Stimulated activated CD4-positive, alpha-beta T cell treated with anti-CD3 and anti-CD28 coated beads, TNF-alpha, amount 100 ng/mL, for 1 hour (primary cell): ENCODE measurements around the gene ZFP3.
"Not testable (repeated sequence)": the region's sequence is repeated elsewhere in the genome, so short reads cannot be mapped to it uniquely, and the experiment has no call there.

ENCODE experiments used
- DNase-seq, 3 donors: peaks; one replicate each; pipeline ENCODE4 v3.0.0-alpha.2; 2020; ENCODE audit warnings: low read depth in 3 of 3, low spot score in 1 of 3

The ZFP3 gene

GRCh38 chr17:5124125-5124760 lies 46.0 kb downstream of the ZFP3 start:
- DNase-seq, result not testable (repeated sequence)

GRCh38 chr17:5124896-5125295 lies 46.6 kb downstream of the ZFP3 start:
- DNase-seq, result not testable (repeated sequence)

DNA sequence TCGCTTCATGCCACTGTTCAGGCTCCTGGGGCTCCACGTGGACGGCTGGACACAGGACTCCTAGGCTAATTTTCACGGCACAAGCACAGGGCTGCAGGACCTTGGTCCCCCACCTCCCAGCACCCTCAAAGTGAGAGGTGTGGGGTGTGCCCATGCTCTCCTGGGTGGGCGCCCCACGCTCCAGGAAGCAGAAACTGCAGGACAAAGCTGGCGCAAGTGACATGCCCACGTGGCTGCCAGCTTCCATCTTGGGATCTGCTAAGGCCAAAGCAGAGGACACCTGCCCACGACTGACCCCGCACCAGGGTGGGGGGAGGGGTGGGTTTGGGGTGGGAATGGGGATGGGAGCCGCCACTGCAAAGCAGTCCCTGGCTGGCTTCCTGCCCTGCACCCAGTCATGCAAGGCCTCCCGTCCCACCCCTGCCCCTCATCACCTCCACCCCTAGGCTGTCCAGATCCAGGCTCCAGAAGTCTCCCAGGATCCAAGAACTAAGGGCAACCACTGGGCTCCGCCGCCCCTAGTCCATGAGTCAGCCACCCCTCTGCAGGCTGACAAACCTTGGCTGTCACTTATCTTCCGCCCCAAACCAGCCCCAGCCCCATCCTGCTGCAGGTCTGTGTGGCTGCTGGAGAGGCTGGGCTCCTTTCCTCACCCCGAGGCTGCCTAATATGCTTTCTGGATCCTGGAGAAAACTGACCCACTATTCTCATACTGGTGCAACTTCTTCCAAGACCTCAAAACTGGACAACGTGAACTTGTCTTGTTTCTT lies 48.6 kb downstream of the ZFP3 start:
- DNase-seq, result no peak

DNA sequence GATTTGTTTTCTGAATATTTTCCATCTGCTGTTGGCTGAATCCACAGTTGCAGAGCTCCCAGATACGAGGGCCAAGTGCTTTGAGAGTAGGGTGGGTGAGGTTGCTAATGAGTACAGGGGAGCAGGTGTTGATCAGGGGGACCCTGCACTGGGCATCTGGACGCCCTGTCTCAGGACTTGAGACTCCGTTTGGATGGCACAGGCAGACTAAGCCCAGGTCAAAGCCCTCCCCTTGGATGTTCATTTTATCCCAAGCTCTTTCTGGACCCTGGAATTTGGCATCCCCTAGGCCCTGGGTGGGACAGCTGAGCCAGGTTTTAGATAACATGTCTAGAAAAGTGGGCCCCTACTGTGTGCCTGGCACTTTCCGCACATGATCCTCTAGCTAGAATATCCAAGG lies 49.6 kb downstream of the ZFP3 start:
- no peak for DNase-seq

GRCh38 chr17:5128387-5128786 lies 50.1 kb downstream of the ZFP3 start:
- DNase-seq, result not testable (repeated sequence)

GRCh38 chr17:5128905-5129535 lies 50.8 kb downstream of the ZFP3 start:
- DNase-seq, result no peak

DNA sequence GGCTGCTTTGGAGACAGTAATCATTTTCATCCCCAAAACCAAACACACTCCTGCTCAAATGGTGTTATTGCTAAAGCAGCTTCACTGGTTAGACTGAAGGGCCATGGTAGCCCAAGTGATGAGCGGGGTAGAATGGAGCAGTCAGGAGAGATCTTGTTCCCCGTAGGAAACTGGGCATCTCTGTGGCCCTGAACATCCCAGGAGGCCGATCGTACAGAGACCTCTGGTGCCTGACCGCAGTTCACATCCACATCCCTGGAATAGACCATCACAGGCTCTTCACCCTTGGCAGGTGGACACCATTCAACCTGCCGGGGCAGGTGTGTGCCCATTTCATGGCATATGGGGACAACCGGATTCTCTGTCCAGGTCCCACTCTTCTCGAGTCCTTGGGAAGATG lies 51.5 kb downstream of the ZFP3 start:
- not testable (repeated sequence) for DNase-seq

DNA sequence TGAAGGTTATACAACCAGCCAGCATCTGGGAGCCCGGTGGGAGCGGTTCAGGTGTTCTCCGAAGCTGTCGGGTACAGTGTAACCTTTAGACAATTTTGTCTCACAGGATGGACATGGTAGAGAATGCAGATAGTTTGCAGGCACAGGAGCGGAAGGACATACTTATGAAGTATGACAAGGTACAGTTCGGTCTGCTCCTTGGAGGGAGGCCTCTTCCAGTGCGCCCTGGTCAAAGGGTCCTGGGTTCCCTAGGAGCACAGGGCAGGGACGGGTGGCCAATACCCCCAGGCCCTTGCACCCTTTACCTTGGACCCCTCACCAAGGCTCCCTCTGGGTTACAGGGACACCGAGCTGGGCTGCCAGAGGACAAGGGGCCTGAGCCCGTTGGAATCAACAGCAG lies 52.0 kb downstream of the ZFP3 start:
- DNase-seq, result not testable (repeated sequence)

GRCh38 chr17:5130687-5131086 lies 52.4 kb downstream of the ZFP3 start:
- DNase-seq, result not testable (repeated sequence)

- no peak for DNase-seq
Measured at GRCh38 chr17:5131146-5131715, 53.0 kb downstream of the ZFP3 start.

GRCh38 chr17:5131799-5132502 lies 53.7 kb downstream of the ZFP3 start:
- DNase-seq, result not testable (repeated sequence)

DNA sequence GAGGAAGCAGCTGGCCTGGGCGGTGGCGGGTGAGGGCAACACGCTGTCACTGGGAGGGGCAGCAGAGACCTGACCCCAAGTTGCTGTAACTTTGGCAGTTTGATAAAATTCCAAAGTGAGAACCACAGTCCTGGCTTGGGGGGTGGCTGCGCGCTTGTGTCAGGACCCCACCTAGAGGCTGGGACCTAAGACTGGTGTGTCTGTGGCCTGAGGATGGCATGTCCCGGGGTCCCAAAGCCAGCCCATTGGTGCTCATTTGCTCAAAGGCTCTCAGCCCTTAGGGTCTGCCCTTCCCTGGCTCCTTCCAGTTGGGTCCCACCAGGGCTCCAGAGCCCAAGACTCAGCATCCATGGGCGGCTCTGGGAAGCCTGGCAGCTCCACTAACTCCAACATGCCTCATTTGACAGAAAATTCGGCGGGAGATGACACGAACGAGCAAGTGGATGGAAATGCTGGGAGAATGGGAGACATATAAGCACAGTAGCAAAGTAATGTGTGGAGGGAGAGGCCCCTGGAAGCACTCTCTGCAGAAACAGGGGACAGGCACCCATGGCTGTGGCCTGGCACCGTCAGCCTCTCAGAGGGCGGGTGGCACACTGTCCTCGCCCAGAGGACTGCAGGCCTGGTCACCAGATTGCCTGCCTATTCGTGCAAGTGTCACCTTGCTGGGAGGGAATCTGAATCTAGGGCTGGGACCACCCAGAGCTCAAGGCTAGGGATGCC lies 54.4 kb downstream of the ZFP3 start:
- not testable (repeated sequence) for DNase-seq

DNA sequence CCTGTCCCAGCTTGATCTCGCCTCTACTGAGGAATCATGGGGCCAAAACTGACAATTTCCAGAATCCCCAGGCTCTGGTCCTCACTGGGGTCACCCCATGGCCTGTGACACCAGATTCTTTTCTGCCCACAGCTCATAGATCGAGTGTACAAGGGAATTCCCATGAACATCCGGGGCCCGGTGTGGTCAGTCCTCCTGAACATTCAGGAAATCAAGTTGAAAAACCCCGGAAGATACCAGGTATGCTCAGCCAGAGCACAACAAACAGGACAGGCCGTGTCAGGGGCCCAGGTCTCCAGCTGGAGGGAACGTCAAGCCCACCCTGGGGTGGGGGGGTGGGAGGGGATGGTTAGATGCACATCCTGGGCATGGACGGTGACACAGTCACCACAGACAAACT lies 55.0 kb downstream of the ZFP3 start:
- no peak for DNase-seq

GRCh38 chr17:5133961-5134360 lies 55.7 kb downstream of the ZFP3 start:
- DNase-seq, result not testable (repeated sequence)

GRCh38 chr17:5134571-5134970 lies 56.3 kb downstream of the ZFP3 start:
- not testable (repeated sequence) for DNase-seq

DNA sequence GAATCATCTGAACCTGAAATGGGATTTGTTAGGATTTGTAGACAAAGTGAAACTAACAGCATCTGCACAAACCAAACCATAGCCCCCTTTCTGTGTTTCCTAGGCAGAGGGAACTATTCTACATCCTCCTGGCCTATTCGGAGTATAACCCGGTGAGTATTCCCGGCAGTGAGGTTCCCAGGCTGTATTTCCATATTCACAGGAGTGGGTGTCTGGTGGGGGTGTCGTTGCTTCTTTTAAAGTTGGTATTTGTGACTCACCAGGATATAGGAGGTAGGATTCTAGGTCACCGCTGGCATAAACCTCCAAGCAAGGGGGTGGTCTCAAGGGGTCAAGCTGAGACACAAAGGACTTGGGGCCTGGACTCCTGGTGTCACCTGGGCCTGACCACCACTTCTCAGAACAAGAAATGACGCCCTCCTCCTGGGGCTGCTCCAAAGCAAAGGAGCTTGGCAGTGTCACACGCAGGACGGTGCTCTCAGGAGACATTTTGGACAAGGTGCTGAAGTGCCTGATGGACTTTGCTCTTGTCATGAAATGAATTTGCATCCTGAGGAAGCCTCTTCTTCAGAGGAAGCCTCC lies 57.0 kb downstream of the ZFP3 start:
- DNase-seq, result not testable (repeated sequence)

GRCh38 chr17:5135726-5136579 lies 57.7 kb downstream of the ZFP3 start:
- DNase-seq, result no peak

GRCh38 chr17:5136580-5137412 lies 58.5 kb downstream of the ZFP3 start:
- not testable (repeated sequence) for DNase-seq
